GM18867 (cell line): ENCODE measurements around the gene LMBRD2.

Experiments
- ATAC-seq: cut with Tn5 transposase; IDR thresholded peaks from one replicate; pipeline ENCODE4 v1.9.1; 2021; ENCODE audit warnings: mild to moderate bottlenecking, moderate library complexity; ENCODE audit not compliant: unreplicated experiment

The LMBRD2 gene

GRCh38 chr5:36111238-36111637 lies 40.4 kb downstream of the LMBRD2 start:
- no peak for ATAC-seq

GRCh38 chr5:36108758-36109460 lies 42.8 kb downstream of the LMBRD2 start:
- ATAC-seq: no peak

- no peak for ATAC-seq
Measured at GRCh38 chr5:36105819-36106218, 45.9 kb downstream of the LMBRD2 start.

GRCh38 chr5:36099748-36100147 lies 51.9 kb downstream of the LMBRD2 start:
- ATAC-seq: no peak

GRCh38 chr5:36096486-36096885 lies 55.2 kb downstream of the LMBRD2 start:
- no peak for ATAC-seq

- peak; percentile 88 for ATAC-seq
Measured at GRCh38 chr5:36089989-36090388, 61.7 kb downstream of the LMBRD2 start.

- ATAC-seq: peak; percentile 98
Measured at GRCh38 chr5:36079200-36079781, 72.4 kb downstream of the LMBRD2 start.

- ATAC-seq: no peak
Measured at GRCh38 chr5:36078430-36078829, 73.3 kb downstream of the LMBRD2 start.

- ATAC-seq: peak; percentile 91
Measured at GRCh38 chr5:36073595-36074216, 78.0 kb downstream of the LMBRD2 start.

GRCh38 chr5:36070687-36071571 lies 80.8 kb downstream of the LMBRD2 start:
- peak; percentile 75 for ATAC-seq

GRCh38 chr5:36068751-36069281 lies 82.9 kb downstream of the LMBRD2 start:
- no peak for ATAC-seq

- no peak for ATAC-seq
Measured at GRCh38 chr5:36066540-36067210, 85.0 kb downstream of the LMBRD2 start, which contains the start of gene UGT3A2. UGT3A2 (minus strand) TSS chr5:36066882; CDS start chr5:36066789, 93 bp downstream.

- no peak for ATAC-seq
Measured at GRCh38 chr5:36066001-36066539, 85.6 kb downstream of the LMBRD2 start.

GRCh38 chr5:36060420-36060887 lies 91.2 kb downstream of the LMBRD2 start:
- peak; percentile 92 for ATAC-seq

GRCh38 chr5:36059571-36060419 lies 91.9 kb downstream of the LMBRD2 start:
- ATAC-seq: no peak

GRCh38 chr5:36058776-36059175 lies 92.9 kb downstream of the LMBRD2 start:
- ATAC-seq: no peak

- no peak for ATAC-seq
Measured at GRCh38 chr5:36057386-36057785, 94.3 kb downstream of the LMBRD2 start.

- no peak for ATAC-seq
Measured at GRCh38 chr5:36056422-36056821, 95.3 kb downstream of the LMBRD2 start.

GRCh38 chr5:36055984-36056383 lies 95.7 kb downstream of the LMBRD2 start:
- no peak for ATAC-seq
